Heart right ventricle (tissue), 16 donors: Measurements from ENCODE around the gene RXFP4. TPM values are rescaled to one million over a fixed set of nuclear protein-coding genes. Genes with fewer than 3 reads are reported as not detected.
"Not testable (repeated sequence)": the region's sequence is repeated elsewhere in the genome, so short reads cannot be mapped to it uniquely, and the experiment has no call there.

ENCODE experiments used
- ATAC-seq, 8 donors: fragments of 200-7000 bp; cut with Tn5 transposase; one replicate each; pipeline ENCODE4 v1.9.1; 2020; ENCODE audit warnings: mild to moderate bottlenecking in 8 of 8, moderate library complexity in 8 of 8, moderate number of reproducible peaks in 1 of 8
- DNase-seq, 2 donors: peaks; one replicate each; pipeline ENCODE4 v3.0.0-alpha.2; 2020
- H3K27ac ChIP-seq, 10 donors: fragments of 200-600 bp; sonication (generic) in 2 of 10; one replicate each; pipeline versions ENCODE4 v1.5.0 to v1.8.0; 2020 to 2022; ENCODE audit warnings: mild to moderate bottlenecking in 3 of 10
- H3K27me3 ChIP-seq, 7 donors: fragments of 200-600 bp; one replicate each; pipeline ENCODE4 v1.8.0; 2021 to 2022; ENCODE audit warnings: mild to moderate bottlenecking in 2 of 7
- H3K36me3 ChIP-seq, 9 donors: fragments of 200-600 bp; sonication (generic) in 1 of 9; one replicate each; pipeline versions ENCODE4 v1.5.0 to v1.8.0; 2020 to 2022; ENCODE audit warnings: mild to moderate bottlenecking in 2 of 9
- H3K4me1 ChIP-seq, 9 donors: fragments of 200-600 bp; sonication (generic) in 1 of 9; one replicate each; pipeline versions ENCODE4 v1.5.0 to v1.8.0; 2020 to 2022; ENCODE audit warnings: mild to moderate bottlenecking in 4 of 9
- H3K4me3 ChIP-seq, 10 donors: fragments of 200-600 bp; sonication (generic) in 2 of 10; one replicate each; pipeline versions ENCODE4 v1.5.0 to v1.8.0; 2020 to 2022; ENCODE audit warnings: mild to moderate bottlenecking in 7 of 10, moderate library complexity in 2 of 10
- H3K9me3 ChIP-seq, 11 donors: fragments of 200-600 bp in 10 of 11; sonication (generic) in 2 of 11; one replicate each; pipeline versions ENCODE4 v1.5.0 to v1.8.0; 2013 to 2022; ENCODE audit warnings: mild to moderate bottlenecking in 2 of 11, control low read depth in 1 of 11, moderate library complexity in 1 of 11
- CTCF ChIP-seq, 9 donors: fragments of 200-600 bp; sonication (generic) in 2 of 9; IDR thresholded peaks; one replicate each; pipeline versions ENCODE4 v1.5.0 to v1.8.0; 2021 to 2022; ENCODE audit warnings: antibody characterized with exemption in 9 of 9, mild to moderate bottlenecking in 5 of 9, moderate library complexity in 1 of 9
- WGBS, 2 donors: extraction: QIAGEN DNeasy Blood & Tissue Kit; methylation state at CpG; one replicate each; pipeline ENCODE4 v1.1.7; 2013; ENCODE audit warnings: inconsistent platforms in 1 of 2; 5-methylcytosine and 5-hydroxymethylcytosine counted together
- intact Hi-C, 10 donors: fragments of 100-400 bp; cut with DNase I; formaldehyde crosslinking; loops; one replicate each; pipeline versions ENCODE4 v1.11.1 to v1.14.2; 2022
- polyA plus RNA-seq, 2 donors: library from polyadenylated mRNA; stranded (reverse); fragments of 200-250 nt; gene quantifications; one replicate each; pipeline ENCODE4 v1.2.3, GENCODE V29; 2013
- total RNA-seq, 10 donors: library from RNA; stranded (reverse); fragmentation: NEBNext Ultra II Directional in 3 of 10; extraction: Animal tissue kit (Norgen Biotek cat#: 25700) in 3 of 10; gene quantifications; one replicate each; pipeline versions ENCODE4 v1.2.1 to v1.2.4, GENCODE V29; 2021 to 2023
- donor health status: Arrhythmogenic right ventricular cardiomyopathy.
- donor health status: ischemic (EF 13 %, LVEDD 7.1; RV severe dilation, severe dysfunction).
- donor health status: healthy with polysubstance abuse.
- donor health status: DM: no; HTN: yes; CAD: no.
- donor health status: DM: no; HTN: no; CAD: no.
- donor health status: ischemic (EF 25% LVEDD 6.9; RV normal size, moderate dysfunction).
- donor health status: ischemic (EF 25% LVEDD 5.7; RV mildly dilated, moderate dysfunction).
- donor health status: healthy.
- donor health status: DM: yes; HTN: yes; CAD: no.
- donor health status: Ischemic cardiomyopathy.
- donor health status: ischemic (EF 35%, LVEDD 5.7; RV mildly dilated, moderate dysfunction).
- donor health status: nonischemic (EF 11% LVEDD 7.7; RV severe dilation, severe dysfunction).
- donor health status: DM: yes; HTN: yes; CAD: no.
- donor health status: PGD.
- donor health status: ischemic (EF 29% LVEDD 5.4; RV normal size, mild dysfunction).
- donor health status: nonischemic (EF 23%, LVEDD 6.1; RV moderate dilation, normal function).

RXFP4 gene
- total and polyA plus RNA-seq, 12 donors, result 0.04 TPM; not detected in 11

GRCh38 chr1:155983191-155984024 is 42.0 kb downstream of the RXFP4 start:
- Histone ChIP-seq H3K4me3 (peak overlapping the region in 9 of 10 donors; percentile 19 to 97 (median 79)), H3K36me3 (no peaks in the 10 kb centered on the region), H3K4me1 (peaks cover 29 to 71% (median 51%) of the 10 kb centered on the region in 9 donors), H3K27ac (peak overlapping the region; percentile 55 to 99 (median 96)), H3K27me3 (no peaks in the 10 kb centered on the region), H3K9me3 (no peaks in the 10 kb centered on the region)
- peak; percentile 72 to 82 for DNase-seq
- ATAC-seq, result peak; percentile 32 to 72 (median 46)
- peak in 3 of 9 donors; percentile 6 to 37 (median 24) for TF ChIP-seq CTCF (IDR thresholded peaks at IDR 0.05)
- intact Hi-C loops, result loop anchor here in 1 of 10 donors (5.0 kb wide), 1 partner anchor 41 kb away; the partner anchor contains the start of gene RXFP4
- 32 to 54% methylated on average over 4 of the region's 4 CpGs for whole genome bisulfite sequencing, 2 donors

GRCh38 chr1:155984341-155984740 is 42.9 kb downstream of the RXFP4 start:
- DNase-seq (no peak), ATAC-seq (no peak)
- no peak overlapping the region for H3K4me3 ChIP-seq
- peaks cover 30 to 74% (median 56%) of the 10 kb centered on the region in 9 donors for H3K4me1 ChIP-seq
- no peaks in the 10 kb centered on the region for H3K9me3 ChIP-seq
- H3K27me3 ChIP-seq, result no peaks in the 10 kb centered on the region
- WGBS, 2 donors, result 85 to 86% methylated on average over 7 of the region's 7 CpGs
- H3K36me3 ChIP-seq, result no peaks in the 10 kb centered on the region
- peak overlapping the region in 9 of 10 donors; percentile 17 to 99 (median 97) for H3K27ac ChIP-seq
- TF ChIP-seq CTCF (IDR thresholded peaks at IDR 0.05), result no peak
- intact Hi-C loops, result loop anchor here in 1 of 10 donors (5.0 kb wide), 1 partner anchor 42 kb away; the partner anchor contains the start of gene RXFP4

- not testable (repeated sequence) for H3K36me3 ChIP-seq, H3K9me3 ChIP-seq, ATAC-seq, H3K4me3 ChIP-seq, DNase-seq, H3K27me3 ChIP-seq
- 71 to 74% methylated on average over 11 of the region's 11 CpGs for WGBS, 2 donors
- Histone ChIP-seq H3K27ac (peak overlapping the region in 6 of 10 donors; percentile 93 to 99 (median 96)), H3K4me1 (peaks cover 23 to 72% (median 53%) of the 10 kb centered on the region in 9 donors)
- intact Hi-C loops, result loop anchor here in 2 of 10 donors (5.0 kb wide), 1 partner anchor 43 kb away; the partner anchor contains the start of gene RXFP4 (in 2 of the 2)
These were observed 43.6 kb downstream of the RXFP4 start for GRCh38 chr1:155984903-155985645.

- intact Hi-C loops, result loop anchor here in 9 of 10 donors (1.0 to 5.0 kb wide), 4 partner anchors 47 to 55 kb away; partner anchors contain the start of genes KHDC4 (in 1 of the 9) and RXFP4 (in 1 of the 9)
These were observed 48.0 kb downstream of the RXFP4 start for GRCh38 chr1:155989242-155990004.

More at GRCh38 chr1:155989242-155990004, 48.0 kb downstream of the RXFP4 start:
- TF ChIP-seq CTCF (IDR thresholded peaks at IDR 0.05), result peak; percentile 93 to 100 (median 98)
- ATAC-seq (peak; percentile 86 to 94 (median 92)), DNase-seq (peak; percentile 66 to 73)
- peak overlapping the region in 9 of 10 donors; percentile 3 to 90 (median 50) for H3K27ac ChIP-seq
- H3K27me3 ChIP-seq, result no peaks in the 10 kb centered on the region
- WGBS, 2 donors, result 21 to 24% methylated on average over 9 of the region's 9 CpGs
- H3K36me3 ChIP-seq, result no peaks in the 10 kb centered on the region
- no peaks in the 10 kb centered on the region for H3K9me3 ChIP-seq
- H3K4me1 ChIP-seq, result peaks cover 6 to 37% (median 14%) of the 10 kb centered on the region in 9 donors
- peak overlapping the region in 9 of 10 donors; percentile 20 to 56 (median 47) for H3K4me3 ChIP-seq
